ENCODE measurements around the gene ACTR1B. TPM values are rescaled to one million over a fixed set of nuclear protein-coding genes. Genes with fewer than 3 reads are reported as not detected.

The ACTR1B gene
- total RNA-seq, 1 donor from 2014 or later: 56.6 TPM

GRCh38 chr2:97659256-97660043, 4.4 kb downstream of the ACTR1B start:
- TF ChIP-seq, protein P1, sequence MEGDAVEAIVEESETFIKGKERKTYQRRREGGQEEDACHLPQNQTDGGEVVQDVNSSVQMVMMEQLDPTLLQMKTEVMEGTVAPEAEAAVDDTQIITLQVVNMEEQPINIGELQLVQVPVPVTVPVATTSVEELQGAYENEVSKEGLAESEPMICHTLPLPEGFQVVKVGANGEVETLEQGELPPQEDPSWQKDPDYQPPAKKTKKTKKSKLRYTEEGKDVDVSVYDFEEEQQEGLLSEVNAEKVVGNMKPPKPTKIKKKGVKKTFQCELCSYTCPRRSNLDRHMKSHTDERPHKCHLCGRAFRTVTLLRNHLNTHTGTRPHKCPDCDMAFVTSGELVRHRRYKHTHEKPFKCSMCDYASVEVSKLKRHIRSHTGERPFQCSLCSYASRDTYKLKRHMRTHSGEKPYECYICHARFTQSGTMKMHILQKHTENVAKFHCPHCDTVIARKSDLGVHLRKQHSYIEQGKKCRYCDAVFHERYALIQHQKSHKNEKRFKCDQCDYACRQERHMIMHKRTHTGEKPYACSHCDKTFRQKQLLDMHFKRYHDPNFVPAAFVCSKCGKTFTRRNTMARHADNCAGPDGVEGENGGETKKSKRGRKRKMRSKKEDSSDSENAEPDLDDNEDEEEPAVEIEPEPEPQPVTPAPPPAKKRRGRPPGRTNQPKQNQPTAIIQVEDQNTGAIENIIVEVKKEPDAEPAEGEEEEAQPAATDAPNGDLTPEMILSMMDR (IDR thresholded peaks at IDR 0.05): no peak
- DNase-seq (ENCODE audit: extremely low spot score, unreplicated experiment): no peak
- no peak overlapping the region for H3K27ac Mint-ChIP-seq (ENCODE audit: unreplicated experiment)

GRCh38 chr2:97658691-97659157, 5.1 kb downstream of the ACTR1B start:
- no peak for DNase-seq (ENCODE audit: extremely low spot score, unreplicated experiment)
- Mint-ChIP-seq H3K4me3 (ENCODE audit: unreplicated experiment) (no peak overlapping the region), H3K9me3 (ENCODE audit: unreplicated experiment) (peaks cover 12% of the 10 kb centered on the region), H3K27ac (ENCODE audit: unreplicated experiment) (no peak overlapping the region), H3K36me3 (ENCODE audit: unreplicated experiment) (peaks cover 31% of the 10 kb centered on the region), H3K4me1 (ENCODE audit: unreplicated experiment) (peaks cover 28% of the 10 kb centered on the region), H3K27me3 (ENCODE audit: unreplicated experiment) (no peaks in the 10 kb centered on the region)
- TF ChIP-seq, protein P1 (IDR thresholded peaks at IDR 0.05): no peak

More at GRCh38 chr2:97659256-97660043, 4.4 kb downstream of the ACTR1B start:
- no peaks in the 10 kb centered on the region for H3K27me3 Mint-ChIP-seq (ENCODE audit: unreplicated experiment)
- peaks cover 28% of the 10 kb centered on the region for H3K4me1 Mint-ChIP-seq (ENCODE audit: unreplicated experiment)
- peaks cover 25% of the 10 kb centered on the region for H3K36me3 Mint-ChIP-seq (ENCODE audit: unreplicated experiment)
- H3K9me3 Mint-ChIP-seq (ENCODE audit: unreplicated experiment): peaks cover 7% of the 10 kb centered on the region
- no peak overlapping the region for H3K4me3 Mint-ChIP-seq (ENCODE audit: unreplicated experiment)

DNA sequence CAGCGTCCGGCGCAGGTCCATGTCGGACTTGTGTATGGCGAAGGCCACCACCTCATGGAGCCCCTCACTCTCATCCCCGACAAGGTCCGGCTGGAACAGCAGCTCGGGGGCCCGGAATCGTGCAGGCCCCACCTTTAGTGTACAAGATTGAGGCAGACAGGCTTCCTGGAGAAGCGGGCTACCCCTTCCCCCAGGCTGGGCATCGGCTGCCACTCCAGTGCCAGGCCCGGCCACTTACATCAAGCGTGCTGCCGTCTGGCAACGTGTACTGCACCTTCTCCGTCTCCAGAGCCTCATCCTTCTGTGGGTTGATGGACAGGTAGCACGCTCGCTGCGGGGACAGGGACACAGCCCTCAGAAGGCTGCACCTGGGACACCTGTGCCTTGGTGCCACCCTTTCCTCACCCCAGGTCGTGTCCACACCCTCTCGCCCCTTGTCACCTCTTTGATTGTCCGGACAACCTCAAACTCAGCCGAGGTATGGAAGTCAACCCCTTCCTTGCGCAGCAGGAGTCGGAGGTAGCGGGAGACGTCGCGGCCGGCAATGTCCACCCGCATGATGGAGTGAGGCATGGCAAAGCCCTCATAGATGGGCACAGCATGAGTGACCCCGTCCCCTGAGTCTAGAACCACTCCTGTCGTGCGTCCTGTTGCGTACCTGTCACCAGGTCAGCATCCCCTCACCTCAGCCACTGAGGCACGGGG, 5.7 kb downstream of the ACTR1B start:
- H3K27me3 Mint-ChIP-seq (ENCODE audit: unreplicated experiment): no peaks in the 10 kb centered on the region
- no peak for DNase-seq (ENCODE audit: extremely low spot score, unreplicated experiment)
- TF ChIP-seq, protein P1 (IDR thresholded peaks at IDR 0.05): no peak
- peaks cover 26% of the 10 kb centered on the region for H3K4me1 Mint-ChIP-seq (ENCODE audit: unreplicated experiment)
- H3K9me3 Mint-ChIP-seq (ENCODE audit: unreplicated experiment): peaks cover 12% of the 10 kb centered on the region
- H3K4me3 Mint-ChIP-seq (ENCODE audit: unreplicated experiment): no peak overlapping the region
- H3K27ac Mint-ChIP-seq (ENCODE audit: unreplicated experiment): no peak overlapping the region
- H3K36me3 Mint-ChIP-seq (ENCODE audit: unreplicated experiment): peaks cover 35% of the 10 kb centered on the region

DNA sequence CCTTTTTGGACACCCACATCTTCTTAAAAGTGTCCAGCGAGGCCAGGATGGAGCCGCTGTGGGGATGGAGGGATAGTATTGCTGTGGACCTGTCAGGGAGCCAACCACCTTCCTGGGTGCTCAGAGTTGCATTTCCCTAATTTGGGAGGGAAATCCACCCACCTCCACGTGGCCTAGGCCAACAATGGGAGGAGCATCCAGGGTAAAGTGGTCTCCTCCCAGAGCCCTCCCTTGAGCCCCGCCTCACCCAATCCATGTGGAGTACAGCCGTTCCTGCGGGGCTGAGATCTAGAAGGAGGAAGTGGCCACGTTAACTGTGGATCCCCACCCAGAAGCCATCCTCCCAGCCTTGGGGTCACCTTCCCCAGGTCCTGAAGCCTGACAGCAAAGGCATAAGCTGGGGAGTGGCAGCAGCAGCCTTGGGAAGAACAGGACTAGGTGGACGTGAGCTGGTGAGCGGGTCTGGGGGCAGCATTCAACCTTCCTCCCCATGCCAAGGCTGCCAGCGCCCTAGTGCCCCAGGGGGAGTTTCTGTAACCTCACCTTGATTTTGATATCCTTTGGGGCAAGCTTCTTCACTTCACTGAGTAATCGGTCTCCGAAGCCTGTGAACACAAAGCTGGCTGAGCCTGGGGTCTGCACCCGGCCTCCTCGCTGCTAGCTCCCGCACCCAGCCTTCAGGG, 6.8 kb downstream of the ACTR1B start:
- TF ChIP-seq, protein P1 (IDR thresholded peaks at IDR 0.05): no peak
- no peak overlapping the region for H3K27ac Mint-ChIP-seq (ENCODE audit: unreplicated experiment)
- no peak for DNase-seq (ENCODE audit: extremely low spot score, unreplicated experiment)
- H3K36me3 Mint-ChIP-seq (ENCODE audit: unreplicated experiment): peaks cover 35% of the 10 kb centered on the region
- H3K4me3 Mint-ChIP-seq (ENCODE audit: unreplicated experiment): no peak overlapping the region
- H3K9me3 Mint-ChIP-seq (ENCODE audit: unreplicated experiment): peaks cover 12% of the 10 kb centered on the region
- H3K27me3 Mint-ChIP-seq (ENCODE audit: unreplicated experiment): no peaks in the 10 kb centered on the region
- H3K4me1 Mint-ChIP-seq (ENCODE audit: unreplicated experiment): peaks cover 16% of the 10 kb centered on the region
